Effector memory CD8-positive, alpha-beta T cell (primary cell): Measurements from ENCODE around the gene SLC26A4.

Experiments used
- ATAC-seq: fragments of 150-1000 bp; cut with Tn5 transposase; replicated peaks from 2 replicates; pipeline ENCODE4 v1.10.0; 2021; ENCODE audit warnings: mild to moderate bottlenecking, moderate library complexity
- DNase-seq, 3 experiments: peaks; one replicate each; pipeline ENCODE4 v3.0.0; 2021
- H3K27ac Mint-ChIP-seq, 2 donors: one replicate each; pipeline ENCODE4 v1.8.0; 2022; ENCODE audit warnings: mild to moderate bottlenecking in 2 of 2, mixed read lengths in 2 of 2, moderate library complexity in 2 of 2
- H3K27me3 Mint-ChIP-seq, 2 donors: one replicate each; pipeline ENCODE4 v1.8.0; 2022; ENCODE audit warnings: mixed read lengths in 2 of 2
- H3K36me3 Mint-ChIP-seq: one replicate; pipeline ENCODE4 v1.8.0; 2022; ENCODE audit warnings: mild to moderate bottlenecking, moderate library complexity, mixed read lengths; ENCODE audit not compliant: insufficient read depth
- H3K4me1 Mint-ChIP-seq, 2 donors: one replicate each; pipeline ENCODE4 v1.8.0; 2022; ENCODE audit warnings: low read depth in 2 of 2, mixed read lengths in 2 of 2
- H3K4me3 Mint-ChIP-seq, 2 donors: one replicate each; pipeline ENCODE4 v1.8.0; 2022; ENCODE audit warnings: mild to moderate bottlenecking in 2 of 2, mixed read lengths in 2 of 2, moderate library complexity in 2 of 2
- H3K9me3 Mint-ChIP-seq, 2 donors: one replicate each; pipeline ENCODE4 v1.8.0; 2022; ENCODE audit warnings: mixed read lengths in 2 of 2

Gene SLC26A4

GRCh38 chr7:107668296-107668695, 7.7 kb downstream of the SLC26A4 start:
- no peaks in the 10 kb centered on the region for H3K4me1 Mint-ChIP-seq
- H3K9me3 Mint-ChIP-seq = no peaks in the 10 kb centered on the region
- no peak overlapping the region for H3K27ac Mint-ChIP-seq
- no peaks in the 10 kb centered on the region for H3K36me3 Mint-ChIP-seq
- H3K27me3 Mint-ChIP-seq = peaks cover under 1 to 16% of the 10 kb centered on the region in 2 donors
- ATAC-seq = no peak
- DNase-seq = no peak
- no peak overlapping the region for H3K4me3 Mint-ChIP-seq

- ATAC-seq = no peak
- Mint-ChIP-seq H3K4me3 (no peak overlapping the region), H3K36me3 (no peaks in the 10 kb centered on the region), H3K27me3 (peaks cover 9 to 10% of the 10 kb centered on the region in 2 donors), H3K4me1 (no peaks in the 10 kb centered on the region), H3K9me3 (no peaks in the 10 kb centered on the region), H3K27ac (no peak overlapping the region)
- DNase-seq = no peak
Measured at GRCh38 chr7:107672183-107672582, 11.6 kb downstream of the SLC26A4 start.

- Mint-ChIP-seq H3K27ac (no peak overlapping the region), H3K4me1 (peaks cover 0 to 1% of the 10 kb centered on the region in 2 donors), H3K4me3 (no peak overlapping the region), H3K27me3 (peaks cover 9 to 10% of the 10 kb centered on the region in 2 donors), H3K36me3 (no peaks in the 10 kb centered on the region), H3K9me3 (no peaks in the 10 kb centered on the region)
- ATAC-seq (no peak), DNase-seq (no peak)
Measured at GRCh38 chr7:107676249-107676648, 15.6 kb downstream of the SLC26A4 start.

GRCh38 chr7:107678110-107678753, 17.6 kb downstream of the SLC26A4 start:
- Mint-ChIP-seq H3K4me1 (peaks cover 0 to 1% of the 10 kb centered on the region in 2 donors), H3K27me3 (peaks cover under 1 to 10% of the 10 kb centered on the region in 2 donors), H3K4me3 (no peak overlapping the region), H3K9me3 (no peaks in the 10 kb centered on the region), H3K27ac (peak overlapping the region in 1 of 2 donors; percentile 48), H3K36me3 (no peaks in the 10 kb centered on the region)
- ATAC-seq = no peak
- DNase-seq = no peak

GRCh38 chr7:107680478-107680877, 19.9 kb downstream of the SLC26A4 start:
- H3K27ac Mint-ChIP-seq = no peak overlapping the region
- no peaks in the 10 kb centered on the region for H3K9me3 Mint-ChIP-seq
- no peak overlapping the region for H3K4me3 Mint-ChIP-seq
- H3K27me3 Mint-ChIP-seq = no peaks in the 10 kb centered on the region
- DNase-seq = no peak
- peaks cover 0 to 1% of the 10 kb centered on the region in 2 donors for H3K4me1 Mint-ChIP-seq
- ATAC-seq = no peak
- no peaks in the 10 kb centered on the region for H3K36me3 Mint-ChIP-seq

GRCh38 chr7:107682886-107683285, 22.3 kb downstream of the SLC26A4 start:
- Mint-ChIP-seq H3K27me3 (peaks cover 0 to 14% of the 10 kb centered on the region in 2 donors), H3K4me1 (peaks cover 0 to 1% of the 10 kb centered on the region in 2 donors), H3K27ac (no peak overlapping the region), H3K4me3 (no peak overlapping the region), H3K36me3 (no peaks in the 10 kb centered on the region), H3K9me3 (no peaks in the 10 kb centered on the region)
- ATAC-seq (no peak), DNase-seq (no peak)

- Mint-ChIP-seq H3K27ac (no peak overlapping the region), H3K36me3 (no peaks in the 10 kb centered on the region), H3K27me3 (peaks cover 0 to 14% of the 10 kb centered on the region in 2 donors), H3K9me3 (no peaks in the 10 kb centered on the region), H3K4me3 (no peak overlapping the region), H3K4me1 (no peaks in the 10 kb centered on the region)
- ATAC-seq (no peak), DNase-seq (no peak)
Measured at GRCh38 chr7:107684287-107684686, 23.7 kb downstream of the SLC26A4 start.

- Mint-ChIP-seq H3K4me1 (no peaks in the 10 kb centered on the region), H3K4me3 (no peak overlapping the region), H3K27ac (no peak overlapping the region), H3K9me3 (no peaks in the 10 kb centered on the region), H3K36me3 (no peaks in the 10 kb centered on the region), H3K27me3 (peaks cover 1 to 16% of the 10 kb centered on the region in 2 donors)
- DNase-seq (no peak), ATAC-seq (no peak)
Measured at GRCh38 chr7:107684947-107685463, 24.4 kb downstream of the SLC26A4 start.

GRCh38 chr7:107686816-107687387, 26.3 kb downstream of the SLC26A4 start:
- ATAC-seq (no peak), DNase-seq (no peak)
- no peak overlapping the region for H3K27ac Mint-ChIP-seq
- peaks cover 5 to 23% of the 10 kb centered on the region in 2 donors for H3K27me3 Mint-ChIP-seq
- no peak overlapping the region for H3K4me3 Mint-ChIP-seq
- no peaks in the 10 kb centered on the region for H3K4me1 Mint-ChIP-seq
- no peaks in the 10 kb centered on the region for H3K9me3 Mint-ChIP-seq
- H3K36me3 Mint-ChIP-seq = no peaks in the 10 kb centered on the region

GRCh38 chr7:107687656-107688055, 27.0 kb downstream of the SLC26A4 start:
- H3K27ac Mint-ChIP-seq = peak overlapping the region in 1 of 2 donors; percentile 66
- H3K36me3 Mint-ChIP-seq = no peaks in the 10 kb centered on the region
- H3K4me1 Mint-ChIP-seq = no peaks in the 10 kb centered on the region
- no peak for ATAC-seq
- H3K4me3 Mint-ChIP-seq = no peak overlapping the region
- no peaks in the 10 kb centered on the region for H3K9me3 Mint-ChIP-seq
- H3K27me3 Mint-ChIP-seq = peaks cover 10 to 29% of the 10 kb centered on the region in 2 donors
- no peak for DNase-seq

- H3K9me3 Mint-ChIP-seq = no peaks in the 10 kb centered on the region
- no peak overlapping the region for H3K27ac Mint-ChIP-seq
- H3K4me1 Mint-ChIP-seq = no peaks in the 10 kb centered on the region
- ATAC-seq (no peak), DNase-seq (no peak)
- H3K4me3 Mint-ChIP-seq = no peak overlapping the region
- H3K27me3 Mint-ChIP-seq = peaks cover 20 to 48% of the 10 kb centered on the region in 2 donors
- no peaks in the 10 kb centered on the region for H3K36me3 Mint-ChIP-seq
Measured at GRCh38 chr7:107689553-107689952, 28.9 kb downstream of the SLC26A4 start.

- H3K27me3 Mint-ChIP-seq = peaks cover 20 to 53% of the 10 kb centered on the region in 2 donors
- no peaks in the 10 kb centered on the region for H3K36me3 Mint-ChIP-seq
- H3K9me3 Mint-ChIP-seq = no peaks in the 10 kb centered on the region
- ATAC-seq (no peak), DNase-seq (no peak)
- no peak overlapping the region for H3K4me3 Mint-ChIP-seq
- H3K4me1 Mint-ChIP-seq = no peaks in the 10 kb centered on the region
- H3K27ac Mint-ChIP-seq = no peak overlapping the region
Measured at GRCh38 chr7:107690084-107690483, 29.5 kb downstream of the SLC26A4 start.

- no peaks in the 10 kb centered on the region for H3K36me3 Mint-ChIP-seq
- no peak overlapping the region for H3K4me3 Mint-ChIP-seq
- H3K27ac Mint-ChIP-seq = no peak overlapping the region
Measured at GRCh38 chr7:107690611-107691010, 30.0 kb downstream of the SLC26A4 start.

GRCh38 chr7:107691716-107692115, 31.1 kb downstream of the SLC26A4 start:
- DNase-seq = no peak
- no peaks in the 10 kb centered on the region for H3K4me1 Mint-ChIP-seq
- H3K4me3 Mint-ChIP-seq = no peak overlapping the region
- peaks cover 20 to 52% of the 10 kb centered on the region in 2 donors for H3K27me3 Mint-ChIP-seq
- H3K36me3 Mint-ChIP-seq = no peaks in the 10 kb centered on the region
- no peak overlapping the region for H3K27ac Mint-ChIP-seq
- H3K9me3 Mint-ChIP-seq = no peaks in the 10 kb centered on the region
- ATAC-seq = no peak

More at GRCh38 chr7:107690611-107691010, 30.0 kb downstream of the SLC26A4 start:
- ATAC-seq = no peak
- DNase-seq = no peak
- H3K9me3 Mint-ChIP-seq = no peaks in the 10 kb centered on the region
- no peaks in the 10 kb centered on the region for H3K4me1 Mint-ChIP-seq
- H3K27me3 Mint-ChIP-seq = peaks cover 20 to 55% of the 10 kb centered on the region in 2 donors
